ENCODE data around the gene SLC22A2.

SLC22A2 gene

DNA sequence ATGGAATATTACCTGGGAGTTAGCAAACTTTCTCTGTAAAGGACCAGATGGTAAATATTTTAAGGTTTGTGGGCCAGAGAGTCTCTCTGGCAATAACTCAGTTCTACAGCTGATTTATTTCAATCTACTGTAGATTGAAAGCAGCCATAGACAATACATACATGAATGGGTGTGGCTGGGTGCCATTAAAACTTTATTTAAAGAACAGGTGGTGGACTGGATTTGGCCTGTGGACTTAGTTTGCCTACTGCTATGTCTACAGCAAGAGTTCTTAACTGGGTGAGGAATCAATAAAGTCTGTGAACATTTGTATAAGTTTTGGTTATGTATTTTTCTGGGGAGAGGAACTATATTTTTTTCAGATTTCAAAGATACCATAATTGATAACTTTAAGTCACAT, 55.1 kb downstream of the SLC22A2 start:
- no peak for DNase-seq

DNA sequence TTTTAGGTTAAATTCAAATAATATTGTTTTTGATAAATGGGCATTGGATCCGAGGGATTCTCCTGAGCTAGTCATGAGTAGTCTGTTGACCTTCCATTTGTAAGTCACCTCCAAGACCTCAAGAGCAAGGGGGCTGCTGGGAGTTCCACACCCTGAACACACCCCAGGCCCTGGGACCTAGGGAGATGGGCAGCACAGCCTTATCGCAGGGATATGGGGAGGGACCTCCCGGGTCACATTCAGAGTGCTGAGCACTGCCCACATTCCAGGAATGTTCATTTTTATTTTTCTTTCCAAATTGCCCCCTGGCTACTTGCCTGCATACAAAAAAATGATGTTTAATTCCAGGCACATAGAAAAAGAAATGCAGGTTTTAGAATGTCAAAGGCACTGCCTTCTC, 55.5 kb downstream of the SLC22A2 start:
- no peak for DNase-seq

DNA sequence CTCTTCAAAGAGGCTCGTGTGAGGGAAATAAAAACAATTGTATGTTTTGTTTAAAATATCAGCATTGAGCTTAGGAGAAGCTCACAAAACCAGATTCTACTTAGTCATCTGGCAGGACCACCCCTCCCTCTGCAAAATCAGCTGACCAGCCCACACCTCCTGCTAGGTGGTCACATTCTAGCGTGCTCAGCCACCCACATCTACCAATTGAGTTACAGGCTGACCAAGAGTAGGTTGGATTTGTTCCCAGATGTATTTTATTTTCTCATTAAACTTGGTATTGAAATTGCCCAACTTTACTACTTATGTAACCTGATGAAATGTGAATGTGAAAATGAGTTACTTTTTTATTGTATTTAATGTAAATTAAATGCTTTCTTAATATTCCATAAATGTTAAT, 56.2 kb downstream of the SLC22A2 start:
- DNase-seq: no peak

DNA sequence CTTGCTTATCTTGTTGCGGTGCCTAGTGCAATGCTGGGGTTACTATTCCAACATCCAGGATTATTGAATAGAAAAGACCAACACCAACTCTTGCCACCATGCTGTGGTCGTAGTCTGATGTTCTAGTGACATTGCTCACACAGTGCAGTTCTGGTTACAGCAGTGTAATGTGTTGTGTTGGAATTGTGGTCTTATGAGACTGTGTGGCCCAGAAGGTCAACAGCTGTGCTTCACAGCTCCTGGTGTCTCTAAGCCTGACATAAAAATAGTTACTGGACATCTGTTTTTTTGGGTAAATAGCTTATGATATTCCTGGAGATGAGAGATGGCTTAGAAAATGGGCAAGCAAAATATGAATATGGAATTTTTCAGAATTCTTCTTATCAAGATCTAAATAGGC, 57.6 kb downstream of the SLC22A2 start:
- DNase-seq: no peak

DNA sequence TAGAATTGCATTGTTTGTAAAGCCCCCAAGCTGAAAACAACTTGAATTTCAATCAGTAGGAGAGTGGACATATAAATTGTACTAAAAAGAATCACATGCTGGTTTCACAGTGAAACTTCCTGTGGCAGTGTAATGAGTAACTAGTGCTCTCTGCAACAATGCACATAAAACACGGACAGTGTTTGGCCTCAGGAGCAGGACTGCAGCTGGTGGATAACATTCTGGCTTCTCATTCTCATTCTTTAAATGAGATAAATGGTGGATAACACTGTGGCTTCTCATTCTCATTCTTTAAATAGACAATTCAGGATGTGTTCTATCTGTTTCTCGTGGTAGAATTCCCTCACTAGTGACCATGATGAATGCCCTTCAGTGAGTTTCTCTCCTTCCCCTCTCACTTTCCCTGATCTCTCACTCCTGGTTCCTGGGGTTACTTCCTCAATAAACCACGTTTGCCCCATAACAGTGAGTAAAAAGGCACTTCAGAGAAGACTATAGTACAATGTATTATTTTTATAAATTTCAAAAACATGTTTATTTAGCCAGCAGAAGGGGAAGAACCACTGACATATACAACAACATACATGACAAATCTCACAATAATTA, 59.9 kb downstream of the SLC22A2 start:
- no peak for DNase-seq

DNA sequence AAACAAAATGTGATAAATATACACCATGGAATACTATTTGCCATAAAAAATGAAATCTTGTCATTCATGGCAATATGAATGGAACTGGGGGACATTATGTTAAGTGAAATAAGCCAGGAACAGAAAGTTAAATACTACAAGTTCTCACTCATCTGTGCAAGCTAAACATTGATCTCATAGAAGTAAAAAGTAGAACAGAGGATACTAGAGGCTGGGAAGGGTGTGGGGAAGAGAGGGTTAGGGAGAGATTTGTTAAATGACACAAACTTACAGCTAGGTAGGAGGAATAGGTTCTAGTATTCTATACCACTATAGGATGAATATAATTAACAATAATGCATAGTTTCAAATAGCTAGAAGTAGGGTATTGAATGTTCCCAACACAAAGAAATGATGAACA, 61.0 kb downstream of the SLC22A2 start:
- no peak for DNase-seq

DNA sequence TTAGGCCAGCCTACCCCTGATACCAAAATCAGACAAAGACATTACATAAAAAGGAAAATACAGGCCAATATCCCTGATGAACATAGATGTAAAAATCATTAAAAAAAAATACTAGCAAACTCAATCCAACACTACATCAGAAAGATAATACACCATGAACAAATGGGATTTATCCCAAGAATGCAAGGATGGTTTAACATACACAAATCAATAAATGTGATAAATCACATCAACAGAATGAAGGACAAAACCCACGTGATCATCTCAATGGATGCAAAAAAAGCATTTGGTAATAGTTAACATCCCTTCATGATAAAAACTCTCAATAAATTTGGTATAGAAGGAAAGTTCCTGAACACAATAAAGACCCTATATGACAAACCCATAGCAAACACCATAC, 63.8 kb downstream of the SLC22A2 start:
- no peak for DNase-seq

DNA sequence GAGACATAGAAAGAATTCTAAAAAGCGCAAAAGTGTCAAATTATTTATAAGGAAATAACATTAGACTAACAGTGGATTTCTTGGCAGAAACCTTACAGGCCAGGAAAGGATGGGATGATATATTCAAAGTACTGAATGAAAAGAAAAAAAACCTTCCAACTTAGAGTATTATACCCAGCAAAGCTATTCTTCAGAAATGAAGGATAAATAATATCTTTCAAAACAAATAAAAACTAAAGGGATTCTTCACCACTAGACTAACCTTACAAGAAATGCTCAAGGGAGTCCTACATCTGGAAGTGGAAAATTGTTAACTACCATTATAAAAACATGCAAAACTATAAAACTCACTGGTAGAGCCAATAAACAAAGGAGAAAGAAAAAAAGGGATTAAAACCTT, 65.8 kb downstream of the SLC22A2 start:
- no peak for DNase-seq

DNA sequence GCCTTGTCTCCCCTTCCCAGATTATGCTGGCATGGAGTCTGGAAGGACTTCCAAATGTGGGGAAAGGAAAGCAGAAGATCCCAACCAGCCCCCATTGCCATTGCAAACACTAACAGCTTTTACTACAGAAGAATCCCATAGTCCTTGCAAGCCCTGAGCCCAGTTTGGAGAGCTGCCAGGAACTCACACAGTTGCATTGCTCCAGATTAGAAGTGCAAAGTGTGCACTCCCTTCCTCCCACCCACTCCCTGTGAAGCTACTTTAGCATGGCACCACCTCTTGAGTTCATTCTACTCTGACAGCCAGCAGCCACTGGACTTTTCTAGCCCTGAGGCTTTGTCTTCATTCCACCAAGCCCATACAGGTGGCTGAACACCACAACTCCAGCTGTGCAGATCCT, 67.6 kb downstream of the SLC22A2 start:
- no peak for DNase-seq

DNA sequence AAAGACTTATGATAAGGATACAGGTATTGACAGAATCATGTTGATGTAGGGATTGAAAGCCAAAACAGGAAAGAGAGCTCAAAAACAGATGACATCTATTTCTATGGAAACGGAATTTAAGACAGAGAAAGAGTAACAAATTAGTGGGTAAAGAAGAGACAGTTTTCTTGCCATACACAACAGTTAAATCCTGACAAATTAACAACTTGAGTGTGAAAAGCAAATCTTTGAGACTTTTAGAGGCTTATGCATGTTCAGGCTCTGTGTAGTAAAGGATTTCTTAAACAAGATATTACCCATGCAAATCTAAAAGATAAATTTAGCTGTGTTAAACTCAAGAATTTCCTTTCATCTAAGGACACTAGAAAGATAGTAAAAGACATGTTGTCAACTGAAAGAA, 68.5 kb downstream of the SLC22A2 start:
- DNase-seq: no peak

DNA sequence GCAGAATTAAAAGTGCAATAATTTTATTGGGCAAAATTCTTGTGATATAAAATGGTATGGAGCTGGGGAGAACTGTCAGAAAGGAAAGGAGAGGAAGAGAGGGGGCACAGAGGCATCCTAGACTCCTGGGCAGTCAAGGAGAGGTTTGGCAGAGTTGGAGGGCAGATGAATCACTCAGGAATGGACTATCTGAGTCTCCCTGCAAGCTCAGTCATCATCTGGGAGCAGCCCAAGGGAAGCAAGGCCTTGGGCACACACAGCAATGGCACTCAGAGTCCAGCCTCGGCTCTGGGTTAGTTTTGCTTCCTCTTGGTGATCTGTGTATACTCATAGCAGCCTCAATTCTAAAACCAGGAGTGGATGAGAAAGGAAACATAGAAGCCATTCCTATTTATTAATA, 69.8 kb downstream of the SLC22A2 start:
- DNase-seq: no peak

DNA sequence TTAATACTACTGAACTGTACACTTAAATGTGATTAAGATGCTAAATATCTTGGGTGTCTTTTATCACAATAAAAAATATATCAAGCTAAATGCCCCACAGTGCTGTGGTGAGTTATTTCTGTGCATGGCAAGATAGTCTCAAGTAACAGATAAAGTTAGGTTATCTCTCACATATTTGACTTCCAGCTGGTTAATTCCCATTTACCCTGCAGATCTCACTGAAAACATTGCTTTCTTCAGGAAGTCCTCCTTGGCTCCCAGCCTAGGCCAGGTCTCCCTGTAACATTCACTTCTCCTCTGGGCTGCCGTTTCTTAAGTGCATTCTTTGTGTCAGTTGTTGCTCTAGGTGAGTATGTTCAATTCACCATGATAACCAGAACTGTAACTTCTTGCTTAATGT, 77.9 kb downstream of the SLC22A2 start:
- no peak for DNase-seq

DNA sequence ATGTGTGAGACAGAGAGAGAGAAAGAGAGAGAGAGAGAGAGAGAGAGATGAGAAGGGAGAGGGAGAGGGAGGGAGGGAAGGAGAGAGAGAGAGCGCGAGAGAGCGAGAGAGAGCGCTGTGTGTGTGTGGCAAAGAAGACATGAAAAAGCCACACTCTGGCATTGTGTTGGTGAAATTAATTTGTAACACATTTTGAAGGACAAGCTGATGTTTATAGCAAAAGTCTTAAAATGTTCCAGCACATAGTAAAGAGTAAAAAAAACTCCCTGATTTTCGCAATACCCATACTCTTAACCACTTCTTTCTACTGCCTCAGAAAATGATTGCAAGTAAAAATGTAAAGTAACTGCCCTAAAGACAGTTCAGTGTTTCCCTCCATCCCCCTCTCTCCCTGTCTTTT, 80.3 kb downstream of the SLC22A2 start:
- DNase-seq: no peak

DNA sequence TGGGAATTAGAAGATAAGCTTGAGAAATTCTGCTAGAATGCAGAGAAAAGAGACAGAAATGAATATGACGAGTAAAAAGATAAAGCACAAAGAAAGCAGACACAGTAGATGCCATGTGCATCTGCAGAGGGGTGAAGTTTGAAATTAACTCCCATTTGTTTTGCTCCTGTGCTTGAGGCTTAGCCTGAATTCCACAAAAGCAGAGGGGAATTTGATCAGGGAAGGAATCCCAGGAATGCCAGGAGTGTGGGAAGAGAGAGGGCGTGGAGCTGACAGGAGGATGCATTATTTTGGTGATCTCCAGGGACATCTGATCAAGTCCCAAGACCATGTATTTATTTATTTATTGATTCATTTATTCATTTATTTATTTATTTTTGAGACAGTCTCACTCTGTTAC, 81.4 kb downstream of the SLC22A2 start:
- DNase-seq: no peak

DNA sequence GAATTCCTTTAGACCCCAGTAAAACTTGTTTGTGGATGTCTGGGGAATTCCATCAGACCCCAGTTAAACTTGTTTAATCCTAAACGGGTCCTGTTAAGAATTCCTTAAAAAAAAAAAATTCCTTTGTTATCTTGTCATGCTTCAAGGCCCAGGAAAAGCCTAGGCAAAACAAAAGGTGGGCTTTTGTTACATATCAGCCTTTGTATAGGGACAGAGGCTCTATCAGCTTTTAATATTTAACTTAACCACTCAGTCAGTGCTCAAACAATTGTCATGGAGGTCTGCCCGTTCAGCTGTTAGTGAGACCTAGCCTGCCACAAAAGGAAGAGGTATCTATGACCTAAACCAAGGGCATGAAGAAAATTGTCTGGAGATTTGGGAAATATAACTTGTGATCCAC, 83.9 kb downstream of the SLC22A2 start:
- DNase-seq: no peak

DNA sequence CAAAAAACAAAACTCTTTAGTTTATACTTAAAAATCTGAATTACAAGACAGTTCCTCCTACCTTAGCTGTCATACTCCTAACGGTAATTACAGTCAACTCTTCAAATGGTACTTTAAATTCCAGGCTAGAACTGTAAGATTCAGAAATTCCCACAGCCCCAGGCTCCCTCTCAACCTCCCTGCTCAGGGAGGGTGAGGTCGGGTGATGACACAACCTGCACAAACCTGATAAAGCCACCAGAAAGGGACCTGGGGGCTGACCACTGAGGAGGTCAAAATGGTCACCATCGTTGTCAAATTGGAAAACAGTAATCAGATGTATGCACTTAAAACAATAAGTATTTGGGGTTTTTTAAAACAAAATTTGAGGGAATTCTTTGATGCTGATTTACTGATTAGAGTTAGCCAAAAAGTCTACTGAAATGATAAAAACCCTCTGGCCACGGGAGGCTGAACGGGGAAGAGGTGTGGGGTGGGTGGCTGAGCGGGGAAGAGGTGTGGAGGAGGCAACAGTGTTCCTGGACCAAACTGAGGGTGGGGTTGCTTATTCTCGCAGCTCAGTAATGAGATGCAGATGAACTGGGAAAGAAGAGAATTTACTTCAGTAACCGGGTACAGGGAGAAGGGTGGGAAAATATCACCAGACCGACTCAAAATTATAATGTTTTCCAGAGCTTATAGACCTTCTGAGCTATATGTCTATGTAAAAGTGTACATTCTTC, 84.7 kb downstream of the SLC22A2 start:
- DNase-seq: no peak

DNA sequence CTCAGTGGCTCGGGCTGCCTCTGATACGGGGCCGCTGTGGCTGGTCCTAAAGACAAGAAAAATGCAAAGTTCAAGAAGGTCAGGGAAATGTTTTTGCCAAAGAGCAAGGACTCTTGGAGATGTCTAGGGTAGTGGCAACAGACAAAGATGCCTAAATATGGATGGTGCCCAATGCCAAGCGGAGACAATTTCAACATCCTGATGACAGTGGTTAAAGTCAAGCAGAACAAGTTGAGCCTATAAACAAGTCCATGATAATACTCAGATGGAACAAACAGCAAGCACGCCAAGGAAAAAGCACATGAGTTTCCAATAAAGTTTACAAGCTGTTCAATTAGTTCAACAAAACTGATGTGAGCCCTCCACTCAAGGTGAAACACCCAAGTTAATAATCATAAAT, 85.9 kb downstream of the SLC22A2 start:
- DNase-seq: no peak

DNA sequence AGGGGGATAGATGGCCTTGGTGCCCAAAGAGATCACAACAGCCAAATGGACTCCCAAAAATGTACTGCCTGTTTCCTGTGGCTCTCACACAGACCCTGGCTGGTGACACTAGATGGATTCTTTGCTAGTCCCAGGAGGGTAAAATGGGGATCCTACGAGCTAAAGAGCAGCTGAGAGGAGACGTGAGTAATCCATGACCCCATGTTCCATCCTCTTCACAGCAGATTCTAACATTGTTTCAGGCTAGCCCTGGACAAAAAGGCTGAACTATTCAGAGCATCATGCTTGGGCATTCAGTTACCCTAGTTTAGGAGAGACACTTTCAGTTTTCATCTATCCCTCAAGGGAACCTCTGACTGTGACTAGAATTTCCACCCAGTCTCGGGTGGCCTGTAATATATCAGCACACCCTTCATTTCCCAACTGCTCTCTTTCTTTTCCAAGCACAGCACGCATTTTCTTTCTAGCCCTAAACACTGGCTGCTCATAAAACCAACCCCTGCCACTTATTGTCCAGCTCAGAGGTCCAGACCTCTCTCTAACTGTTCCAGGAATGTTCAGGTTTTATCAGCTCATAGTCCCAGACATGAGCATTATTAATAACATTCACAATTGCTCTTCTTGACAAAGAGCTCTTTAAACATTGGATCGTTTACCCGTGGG, 88.5 kb downstream of the SLC22A2 start:
- DNase-seq: no peak

DNA sequence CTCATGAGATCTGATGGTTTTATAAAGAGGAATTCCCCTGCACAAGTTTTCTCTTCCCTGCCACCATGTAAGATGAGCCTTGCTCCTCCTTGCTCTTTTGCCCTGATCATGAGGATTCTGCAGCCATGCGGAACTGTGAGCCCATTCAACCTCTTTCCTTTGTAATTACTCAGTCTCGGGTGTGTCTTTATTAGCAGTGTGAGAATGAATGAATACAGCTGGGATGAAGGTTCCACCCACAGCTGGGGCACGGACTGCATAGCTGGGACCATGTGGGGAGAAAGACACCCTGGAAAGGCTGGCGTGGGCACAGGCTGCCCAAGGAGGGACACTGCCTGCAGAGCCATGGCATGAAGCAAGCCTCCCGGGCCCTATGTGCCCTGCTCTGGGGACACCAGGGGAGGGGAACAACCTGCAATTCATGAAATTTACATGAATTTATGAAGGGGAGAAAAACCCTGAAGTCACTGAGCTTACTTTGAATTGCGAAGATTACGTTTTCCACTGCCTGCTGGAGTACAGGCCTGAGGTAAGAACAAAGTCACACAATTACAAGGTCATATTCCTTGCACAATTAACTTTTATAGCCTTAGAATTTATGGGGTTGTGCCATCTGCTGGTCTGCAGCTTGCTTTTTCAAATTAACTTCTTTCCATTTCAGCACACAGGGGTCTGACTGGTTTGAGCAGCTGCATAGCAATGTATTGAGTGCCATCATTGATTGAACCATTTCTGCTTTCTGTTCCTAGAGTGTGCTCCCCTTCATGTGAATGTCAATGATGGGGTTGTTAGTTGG, 90.8 kb downstream of the SLC22A2 start:
- no peak for DNase-seq

Measured in KG1 (cell line).